SK-N-MC (cell line): ENCODE measurements around the gene SLC41A3.

Source experiments
- DNase-seq: peaks from one replicate; pipeline ENCODE4 v3.0.0-alpha.2; 2011; ENCODE audit warnings: low read depth, low spot score
- H3K27ac ChIP-seq: fragments of 200-600 bp; sonication (generic); 2 replicates; pipeline ENCODE4 v1.5.1; 2016; ENCODE audit warnings: mixed run types
- H3K36me3 ChIP-seq: fragments of 200-600 bp; sonication (generic); 2 replicates; pipeline ENCODE4 v1.6.1; 2017; ENCODE audit warnings: antibody characterized with exemption, low read length, mixed read lengths; ENCODE audit not compliant: insufficient read depth
- H3K4me3 ChIP-seq: fragments of 200-600 bp; sonication (generic); 2 replicates; pipeline ENCODE4 v1.5.1; 2016
- H3K9ac ChIP-seq: fragments of 200-600 bp; sonication (generic); 2 replicates; pipeline ENCODE4 v1.8.0; 2017; ENCODE audit warnings: mixed run types, mixed read lengths; ENCODE audit not compliant: insufficient read length
- H3K9me3 ChIP-seq: fragments of 200-600 bp; sonication (generic); 2 replicates; pipeline ENCODE4 v1.6.1; 2017; ENCODE audit warnings: low read depth, mild to moderate bottlenecking, antibody characterized with exemption, low read length, moderate library complexity, mixed read lengths
- EZH2 ChIP-seq: fragments of 200-600 bp; sonication (generic); IDR thresholded peaks from one replicate; pipeline ENCODE4 v1.6.1; 2017; ENCODE audit warnings: antibody characterized with exemption
- FOXP2 ChIP-seq: optimal IDR thresholded peaks from 2 replicates; pipeline ENCODE3; 2011; ENCODE audit warnings: mild to moderate bottlenecking, moderate library complexity; ENCODE audit not compliant: insufficient read depth; ENCODE audit errors: extremely low read length, control extremely low read depth
- POLR2AphosphoS5 ChIP-seq: IDR thresholded peaks from 2 replicates; pipeline ENCODE4 v1.6.1; 2012; ENCODE audit warnings: mild to moderate bottlenecking, low read depth, low read length, borderline replicate concordance

Gene SLC41A3

DNA sequence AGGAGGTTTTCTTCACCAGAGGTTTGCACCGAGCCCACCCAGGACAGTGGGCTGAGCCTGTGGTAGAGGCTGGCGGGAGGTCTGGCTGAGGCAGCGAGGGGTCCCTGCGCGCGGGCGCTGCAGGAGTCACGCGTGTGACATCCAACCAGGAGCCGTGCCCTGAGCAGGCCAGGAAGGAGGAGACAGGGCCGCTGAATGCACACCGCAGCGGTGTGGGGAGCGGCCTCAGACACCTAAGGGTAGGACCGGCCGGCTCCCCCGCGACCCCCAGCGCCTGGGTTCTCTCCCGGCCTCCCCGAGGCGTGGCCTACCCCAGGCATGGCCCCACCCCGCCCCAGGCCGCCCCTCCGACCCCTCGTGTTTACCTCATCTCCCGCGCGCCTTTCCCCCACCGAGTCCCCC lies 412 bp downstream of the SLC41A3 start:
- H3K9ac ChIP-seq, result peak overlapping the region; percentile 85
- peak overlapping the region; percentile 81; the same call in 1 of the 2 replicates for H3K27ac ChIP-seq
- DNase-seq, result no peak
- peaks cover 10% of the 10 kb centered on the region; the same call in 1 of the 2 replicates for H3K9me3 ChIP-seq
- H3K36me3 ChIP-seq, result no peaks in the 10 kb centered on the region
- TF ChIP-seq EZH2 (no peak), POLR2AphosphoS5 (no peak), FOXP2 (no peak)
- H3K4me3 ChIP-seq, result peak overlapping the region; percentile 94

GRCh38 chr3:126083138-126083445 lies 832 bp downstream of the SLC41A3 start:
- peak overlapping the region; percentile 85 for H3K9ac ChIP-seq
- peak overlapping the region; percentile 45; the same call in 1 of the 2 replicates for H3K27ac ChIP-seq
- H3K4me3 ChIP-seq, result peak overlapping the region; percentile 94
- H3K9me3 ChIP-seq, result peaks cover 8% of the 10 kb centered on the region; the same call in 1 of the 2 replicates
- no peaks in the 10 kb centered on the region for H3K36me3 ChIP-seq
- DNase-seq, result no peak
- TF ChIP-seq FOXP2, result no peak
- no peak for TF ChIP-seq POLR2AphosphoS5
- no peak for TF ChIP-seq EZH2

DNA sequence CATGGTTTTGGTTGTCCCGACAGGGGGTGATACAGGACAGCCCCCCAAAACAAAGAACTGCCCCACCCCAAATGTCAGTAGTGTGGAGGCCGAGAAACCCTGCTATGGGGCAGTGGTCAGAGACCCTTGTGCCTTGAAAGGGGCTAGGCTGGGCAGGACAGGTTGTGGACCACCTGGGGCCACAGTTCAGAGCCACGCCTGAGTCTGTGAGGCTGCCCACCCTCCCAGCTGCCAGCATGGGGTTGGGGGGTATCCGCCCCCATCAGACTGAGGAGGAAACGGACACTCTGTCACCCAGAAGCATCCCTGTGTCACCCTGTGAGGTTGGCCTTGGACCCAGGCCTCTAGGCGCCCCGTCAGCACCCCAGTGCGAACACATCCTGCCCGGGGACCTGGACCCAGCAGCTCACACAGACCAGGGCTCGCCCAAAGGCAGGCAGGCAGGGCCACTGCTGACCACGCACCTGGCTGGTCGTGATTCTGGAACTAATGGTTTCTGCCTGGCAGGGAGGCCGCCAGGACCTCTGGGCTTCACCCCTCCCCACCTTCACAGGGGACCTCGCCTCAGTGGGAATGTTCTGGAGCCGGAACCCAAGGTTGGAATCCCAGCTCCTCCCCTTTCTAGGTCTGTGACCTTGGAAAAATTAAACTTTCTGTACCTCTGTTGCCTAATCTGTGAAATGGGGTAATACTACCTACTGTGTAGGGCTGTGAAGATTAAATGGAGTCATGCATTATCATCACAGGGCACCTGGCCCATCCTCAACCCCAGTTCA lies 1.4 kb downstream of the SLC41A3 start:
- no peak overlapping the region for H3K27ac ChIP-seq
- H3K9me3 ChIP-seq, result peaks cover 5% of the 10 kb centered on the region; the same call in 1 of the 2 replicates
- no peak for TF ChIP-seq POLR2AphosphoS5
- peak overlapping the region; percentile 85 for H3K9ac ChIP-seq
- H3K4me3 ChIP-seq, result peak overlapping the region; percentile 94
- no peaks in the 10 kb centered on the region for H3K36me3 ChIP-seq
- DNase-seq, result no peak

DNA sequence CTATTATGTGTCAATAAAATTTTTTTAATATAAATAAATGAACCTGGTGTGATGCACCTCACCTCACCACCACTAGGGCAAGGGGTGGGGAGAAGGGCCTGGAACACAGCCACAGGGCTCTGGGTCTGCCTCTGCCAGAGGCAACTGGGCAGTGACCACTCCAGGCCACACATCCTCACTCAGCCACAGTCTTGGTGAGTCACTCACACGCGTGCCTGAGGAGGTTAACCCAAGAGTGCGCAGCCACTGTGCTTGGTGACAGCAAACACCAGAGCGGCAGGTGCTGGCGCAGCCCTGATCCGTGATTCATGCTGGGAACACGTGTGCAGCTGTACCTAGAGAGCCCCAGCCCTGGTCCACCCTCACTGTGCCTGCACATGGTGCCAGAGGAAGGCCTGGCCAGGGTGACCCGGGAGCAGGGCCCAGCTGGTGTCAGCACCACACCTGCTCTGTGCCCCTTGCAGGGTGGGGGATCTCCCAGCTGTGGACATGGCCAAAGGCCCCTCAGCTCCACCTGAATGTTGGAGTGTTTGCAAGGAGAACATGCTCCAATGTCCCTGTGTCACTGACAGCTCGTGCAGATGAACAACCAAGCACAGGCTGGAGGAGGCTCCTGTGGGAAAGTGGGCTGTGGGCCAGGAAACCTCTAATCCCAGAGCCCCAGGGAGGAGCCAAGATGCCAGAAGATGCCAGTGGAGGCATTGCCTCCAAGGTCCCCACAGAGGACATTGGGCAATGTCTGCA lies 2.1 kb downstream of the SLC41A3 start:
- DNase-seq, result no peak
- H3K9ac ChIP-seq, result no peak overlapping the region

GRCh38 chr3:126080970-126081369 lies 3.0 kb downstream of the SLC41A3 start:
- no peak overlapping the region for H3K4me3 ChIP-seq
- DNase-seq, result no peak

More for the DNA sequence above, 2.1 kb downstream of the SLC41A3 start:
- Histone ChIP-seq H3K9me3 (peaks cover 5% of the 10 kb centered on the region; the same call in 1 of the 2 replicates), H3K27ac (no peak overlapping the region), H3K4me3 (no peak overlapping the region), H3K36me3 (no peaks in the 10 kb centered on the region)
- TF ChIP-seq POLR2AphosphoS5 (no peak), FOXP2 (no peak), EZH2 (no peak)

GRCh38 chr3:126078866-126079265 lies 5.1 kb downstream of the SLC41A3 start:
- Histone ChIP-seq H3K9ac (no peak overlapping the region), H3K27ac (no peak overlapping the region), H3K9me3 (peaks cover 5% of the 10 kb centered on the region; the same call in 1 of the 2 replicates), H3K36me3 (no peaks in the 10 kb centered on the region), H3K4me3 (no peak overlapping the region)
- TF ChIP-seq POLR2AphosphoS5 (no peak), FOXP2 (no peak), EZH2 (no peak)
- DNase-seq, result no peak

More at GRCh38 chr3:126080970-126081369, 3.0 kb downstream of the SLC41A3 start:
- Histone ChIP-seq H3K36me3 (no peaks in the 10 kb centered on the region), H3K27ac (no peak overlapping the region), H3K9ac (no peak overlapping the region), H3K9me3 (peaks cover 5% of the 10 kb centered on the region; the same call in 1 of the 2 replicates)
- TF ChIP-seq EZH2 (no peak), POLR2AphosphoS5 (no peak), FOXP2 (no peak)

DNA sequence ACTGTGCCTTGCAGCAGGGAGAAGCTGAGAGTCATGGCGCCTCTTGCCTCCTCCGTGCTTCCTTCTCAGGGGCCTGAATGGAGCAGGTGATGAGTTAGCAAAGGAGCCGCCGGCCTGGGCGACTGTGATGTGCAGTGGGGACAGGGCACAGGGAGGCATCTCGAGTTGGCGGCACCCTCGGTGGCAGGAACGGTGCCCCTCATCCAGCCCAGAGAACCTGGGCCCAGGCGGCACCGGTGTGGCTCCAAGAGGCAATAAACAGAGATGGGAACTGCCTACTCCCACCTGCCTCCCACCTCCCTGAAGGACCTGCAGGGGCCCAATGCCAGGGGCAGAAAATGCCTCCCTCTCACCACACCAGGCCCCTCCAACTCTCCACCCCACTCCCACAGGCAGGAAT lies 6.2 kb downstream of the SLC41A3 start:
- H3K36me3 ChIP-seq, result peaks cover 2% of the 10 kb centered on the region; the same call in 1 of the 2 replicates

GRCh38 chr3:126076140-126076539 lies 7.8 kb downstream of the SLC41A3 start:
- Histone ChIP-seq H3K9me3 (peaks cover 5% of the 10 kb centered on the region; the same call in 1 of the 2 replicates), H3K36me3 (peaks cover 3% of the 10 kb centered on the region; the same call in 1 of the 2 replicates), H3K4me3 (no peak overlapping the region), H3K9ac (no peak overlapping the region), H3K27ac (no peak overlapping the region)
- DNase-seq, result no peak
- TF ChIP-seq EZH2 (no peak), FOXP2 (no peak), POLR2AphosphoS5 (no peak)

More for the DNA sequence above, 6.2 kb downstream of the SLC41A3 start:
- TF ChIP-seq FOXP2 (no peak), EZH2 (no peak), POLR2AphosphoS5 (no peak)
- no peak overlapping the region for H3K27ac ChIP-seq
- no peak overlapping the region for H3K4me3 ChIP-seq
- no peak overlapping the region for H3K9ac ChIP-seq
- no peak for DNase-seq
- peaks cover 5% of the 10 kb centered on the region; the same call in 1 of the 2 replicates for H3K9me3 ChIP-seq
